SJSA1 (cell line): ENCODE results near the gene NPAS2. TPM values are rescaled to one million over a fixed set of nuclear protein-coding genes. Genes with fewer than 3 reads are reported as not detected.
A peak's percentile ranks its signal among the peaks of the same experiment; 100 is the strongest.

ENCODE experiments used
- DNase-seq, 2 experiments: peaks; one replicate each; pipeline ENCODE4 v3.0.0-alpha.2; 2015 to 2020; ENCODE audit warnings: low spot score in 2 of 2, low read depth in 1 of 2
- H3K27ac ChIP-seq: fragments of 250-450 bp; sonication (Bioruptor Pico); 2 replicates; pipeline ENCODE4 v1.5.1; 2020; ENCODE audit warnings: mild to moderate bottlenecking, moderate library complexity
- H3K27me3 ChIP-seq: fragments of 250-450 bp; sonication (Bioruptor Pico); replicated peaks from 2 replicates; pipeline ENCODE4 v1.5.1; 2020; ENCODE audit warnings: mild to moderate bottlenecking, moderate library complexity
- H3K36me3 ChIP-seq: fragments of 250-450 bp; sonication (Bioruptor Pico); 2 replicates; pipeline ENCODE4 v1.5.1; 2020; ENCODE audit warnings: mild to moderate bottlenecking
- H3K4me1 ChIP-seq: fragments of 250-450 bp; sonication (Bioruptor Pico); replicated peaks from 2 replicates; pipeline ENCODE4 v1.6.1; 2021; ENCODE audit warnings: mild to moderate bottlenecking
- H3K4me3 ChIP-seq: fragments of 250-450 bp; sonication (Bioruptor Pico); 2 replicates; pipeline ENCODE4 v1.5.1; 2020; ENCODE audit warnings: mild to moderate bottlenecking
- H3K9me3 ChIP-seq: fragments of 250-450 bp; sonication (Bioruptor Pico); replicated peaks from 2 replicates; pipeline ENCODE4 v1.5.1; 2020; ENCODE audit warnings: mild to moderate bottlenecking
- total RNA-seq: library from RNA; depleted of rRNA; stranded (reverse); fragments of >200 nt; shearing (Covaris generic); gene quantifications from 2 replicates; pipeline ENCODE4 v1.2.3, GENCODE V29; 2014

NPAS2 gene
- total RNA-seq, 1 experiment from 2014 or later = 4.0 TPM

DNA sequence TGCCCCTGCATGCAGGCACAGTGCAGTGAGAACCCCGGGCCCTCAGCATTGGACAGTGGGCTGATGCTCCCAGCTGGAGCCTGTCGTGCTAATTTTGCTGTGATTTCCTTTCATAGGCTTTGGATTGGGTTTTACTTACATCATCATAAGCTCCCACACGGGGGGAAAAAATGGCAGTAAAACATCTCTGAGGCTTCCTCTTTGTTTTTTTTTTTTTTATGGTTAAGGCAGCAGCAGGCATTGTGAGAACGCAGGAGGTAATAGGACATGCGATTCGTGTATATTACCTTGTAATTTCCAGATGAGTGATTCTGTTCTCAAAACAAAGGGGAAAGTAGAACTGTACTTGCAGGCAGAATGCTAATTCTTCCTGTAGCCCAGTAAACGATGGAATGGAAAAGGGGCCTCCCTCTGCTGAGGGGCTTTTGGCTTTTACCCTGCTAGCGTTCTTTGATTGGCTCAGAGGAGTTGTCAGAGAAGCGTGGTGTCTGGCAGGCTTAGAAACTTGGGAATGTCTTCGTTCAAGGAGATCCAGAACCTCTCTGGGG, 89.7 kb downstream of the NPAS2 start:
- Histone ChIP-seq H3K27me3 (no peaks in the 10 kb centered on the region), H3K9me3 (no peaks in the 10 kb centered on the region), H3K4me1 (no peaks in the 10 kb centered on the region), H3K27ac (no peak overlapping the region), H3K4me3 (no peak overlapping the region), H3K36me3 (no peaks in the 10 kb centered on the region)
- DNase-seq = no peak

- H3K27me3 ChIP-seq = no peaks in the 10 kb centered on the region
- no peaks in the 10 kb centered on the region for H3K9me3 ChIP-seq
- H3K36me3 ChIP-seq = no peaks in the 10 kb centered on the region
- DNase-seq = no peak
- no peak overlapping the region for H3K4me3 ChIP-seq
- H3K4me1 ChIP-seq = no peaks in the 10 kb centered on the region
- H3K27ac ChIP-seq = no peak overlapping the region
Measured at GRCh38 chr2:100910111-100910510, 90.2 kb downstream of the NPAS2 start.

DNA sequence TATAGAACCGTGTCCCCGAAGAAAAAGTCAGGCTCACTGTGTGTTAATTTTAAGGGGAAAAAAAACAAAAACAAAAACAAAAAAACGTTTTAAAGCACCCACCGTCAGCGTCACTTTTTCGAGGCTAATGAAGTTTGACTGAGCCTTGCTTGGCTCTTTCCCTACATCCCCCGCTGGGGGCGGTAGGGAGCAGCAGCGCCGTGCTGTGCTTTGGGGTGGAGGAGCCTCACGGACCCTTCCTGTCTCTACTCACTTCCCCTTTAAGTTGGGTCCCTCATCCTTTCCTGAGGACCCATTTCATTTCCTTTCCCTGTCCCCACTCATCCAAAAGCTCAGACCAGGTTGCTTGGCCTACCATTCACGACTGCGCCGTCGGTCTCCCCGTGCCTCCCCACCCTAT, 99.4 kb downstream of the NPAS2 start:
- H3K27ac ChIP-seq = no peak overlapping the region
- H3K27me3 ChIP-seq = no peaks in the 10 kb centered on the region
- H3K4me3 ChIP-seq = no peak overlapping the region
- peaks cover 3% of the 10 kb centered on the region for H3K4me1 ChIP-seq
- no peaks in the 10 kb centered on the region for H3K9me3 ChIP-seq
- DNase-seq = no peak
- H3K36me3 ChIP-seq = no peaks in the 10 kb centered on the region

DNA sequence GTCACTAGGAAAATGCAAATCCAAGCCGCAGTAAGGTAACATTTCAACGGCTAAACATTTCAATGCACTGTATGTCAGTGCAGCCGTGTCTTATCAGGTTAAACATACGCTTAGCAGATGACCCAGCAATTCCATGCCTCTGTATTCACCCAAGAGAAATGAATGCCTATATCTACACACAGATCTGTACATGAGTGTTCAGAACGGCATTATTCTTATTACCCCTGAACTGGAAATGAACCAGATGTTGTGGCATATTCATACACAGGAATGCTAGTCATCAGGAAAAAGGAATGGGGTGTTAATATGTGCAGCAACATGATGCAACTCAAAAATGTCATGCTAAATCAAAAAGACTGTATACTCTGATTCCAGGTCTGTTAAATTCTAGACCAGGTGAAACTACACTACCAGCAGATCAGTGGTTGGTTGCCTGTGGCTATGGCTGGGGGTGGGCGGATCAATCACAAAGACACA, 101.8 kb downstream of the NPAS2 start:
- no peaks in the 10 kb centered on the region for H3K27me3 ChIP-seq
- no peaks in the 10 kb centered on the region for H3K9me3 ChIP-seq
- H3K36me3 ChIP-seq = no peaks in the 10 kb centered on the region
- H3K4me3 ChIP-seq = no peak overlapping the region
- DNase-seq = no peak
- peaks cover 14% of the 10 kb centered on the region for H3K4me1 ChIP-seq
- no peak overlapping the region for H3K27ac ChIP-seq

GRCh38 chr2:100923461-100924060, 103.6 kb downstream of the NPAS2 start:
- no peak for DNase-seq
- H3K9me3 ChIP-seq = no peaks in the 10 kb centered on the region
- H3K27me3 ChIP-seq = no peaks in the 10 kb centered on the region
- H3K4me1 ChIP-seq = peaks cover 14% of the 10 kb centered on the region
- H3K27ac ChIP-seq = no peak overlapping the region
- no peaks in the 10 kb centered on the region for H3K36me3 ChIP-seq
- H3K4me3 ChIP-seq = no peak overlapping the region

DNA sequence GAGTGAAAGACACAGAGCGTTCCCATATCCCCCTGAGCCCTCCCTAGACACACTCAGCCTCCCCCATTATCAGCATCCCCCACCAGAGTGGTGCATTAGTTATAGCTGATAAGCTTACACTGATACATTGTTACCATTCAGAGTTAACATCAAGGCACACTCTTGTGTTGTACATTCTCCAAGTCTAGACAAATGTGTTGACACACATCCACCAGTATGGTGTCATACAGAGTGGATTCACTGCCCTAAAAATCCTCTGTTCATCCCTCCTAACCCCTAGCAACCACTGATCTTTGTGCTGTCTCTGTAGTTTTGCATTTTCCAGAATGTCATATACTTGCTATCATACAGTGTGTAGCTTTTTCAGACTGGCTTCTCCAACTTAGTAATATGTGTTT, 104.2 kb downstream of the NPAS2 start:
- Histone ChIP-seq H3K27ac (peak overlapping the region; percentile 40), H3K9me3 (no peaks in the 10 kb centered on the region)

DNA sequence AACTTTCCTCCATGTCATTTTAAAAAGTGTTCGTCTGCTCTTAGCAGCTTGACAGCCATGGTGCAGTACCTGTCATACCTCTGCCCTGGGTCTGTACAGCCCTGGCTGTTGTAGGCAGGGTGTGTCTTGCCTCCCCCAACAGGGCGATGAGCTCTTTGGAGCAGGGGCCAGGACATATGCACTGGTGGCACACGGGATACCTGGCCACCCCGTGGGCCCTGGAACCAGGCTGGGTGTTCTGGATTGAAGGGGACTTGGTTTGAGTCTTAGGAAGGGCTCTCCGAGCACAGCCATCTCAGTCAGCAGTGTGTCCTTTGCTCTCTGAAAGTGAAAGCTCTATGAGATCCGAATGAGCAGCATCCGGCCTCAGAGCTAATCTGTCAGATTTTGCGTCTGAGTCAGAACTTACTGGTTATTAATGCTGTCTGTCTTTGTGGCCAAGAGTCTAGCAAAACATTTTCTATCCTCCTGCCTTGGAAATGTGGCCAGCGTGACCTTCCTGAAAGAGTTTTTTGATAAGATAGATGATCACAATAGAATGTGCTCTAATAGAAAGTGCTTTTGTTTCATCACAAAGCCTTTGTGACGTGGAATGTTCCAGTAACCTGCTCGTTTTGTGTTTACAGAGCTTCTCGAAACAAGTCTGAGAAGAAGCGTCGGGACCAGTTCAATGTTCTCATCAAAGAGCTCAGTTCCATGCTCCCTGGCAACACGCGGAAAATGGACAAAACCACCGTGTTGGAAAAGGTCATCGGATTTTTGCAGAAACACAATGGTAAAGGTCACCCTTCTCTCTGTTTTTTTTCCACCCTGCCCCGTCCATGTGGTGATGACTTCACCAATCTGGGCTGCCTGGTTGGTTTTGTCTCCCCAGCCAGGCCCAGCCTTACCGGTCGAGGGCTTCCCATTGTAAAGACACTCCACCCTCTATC, 104.8 kb downstream of the NPAS2 start:
- peak overlapping the region; percentile 40 for H3K27ac ChIP-seq
- H3K9me3 ChIP-seq = no peaks in the 10 kb centered on the region
- peak in 1 of 2 experiments; percentile 59 for DNase-seq
- no peaks in the 10 kb centered on the region for H3K27me3 ChIP-seq
- H3K4me1 ChIP-seq = peaks cover 14% of the 10 kb centered on the region
- H3K4me3 ChIP-seq = peak overlapping the region; percentile 21
- no peaks in the 10 kb centered on the region for H3K36me3 ChIP-seq

More for the DNA sequence above, 104.2 kb downstream of the NPAS2 start:
- Histone ChIP-seq H3K4me1 (peaks cover 14% of the 10 kb centered on the region), H3K27me3 (no peaks in the 10 kb centered on the region), H3K36me3 (no peaks in the 10 kb centered on the region), H3K4me3 (peak overlapping the region; percentile 21; the same call in 1 of the 2 replicates)
- no peak for DNase-seq

DNA sequence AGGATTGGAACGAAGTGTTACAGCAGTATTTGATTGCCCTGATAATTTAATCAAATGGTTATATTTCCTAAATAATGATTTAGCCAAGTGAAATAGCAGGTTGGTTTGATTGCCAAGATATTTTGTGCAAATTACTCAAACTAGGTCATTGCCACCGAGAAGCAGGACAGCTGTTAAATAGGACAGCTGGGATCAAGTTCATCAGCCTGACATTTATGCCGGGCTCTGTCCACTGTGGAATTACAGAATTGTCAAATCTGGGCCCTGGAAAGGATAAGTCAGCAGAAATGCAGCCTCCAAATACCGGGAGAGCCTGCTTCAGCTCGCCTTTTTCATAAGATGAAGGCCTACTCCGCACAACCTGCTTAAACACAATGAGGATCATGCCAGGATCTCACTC, 108.3 kb downstream of the NPAS2 start:
- Histone ChIP-seq H3K4me3 (no peak overlapping the region), H3K27ac (no peak overlapping the region), H3K4me1 (peaks cover 14% of the 10 kb centered on the region), H3K9me3 (no peaks in the 10 kb centered on the region), H3K27me3 (no peaks in the 10 kb centered on the region), H3K36me3 (no peaks in the 10 kb centered on the region)
- DNase-seq = no peak

- H3K27me3 ChIP-seq = no peaks in the 10 kb centered on the region
- no peak overlapping the region for H3K4me3 ChIP-seq
Measured at GRCh38 chr2:100929147-100929546, 109.2 kb downstream of the NPAS2 start.

GRCh38 chr2:100934504-100935371, 114.8 kb downstream of the NPAS2 start:
- Histone ChIP-seq H3K27ac (no peak overlapping the region), H3K27me3 (no peaks in the 10 kb centered on the region)

More at GRCh38 chr2:100929147-100929546, 109.2 kb downstream of the NPAS2 start:
- Histone ChIP-seq H3K27ac (no peak overlapping the region), H3K9me3 (no peaks in the 10 kb centered on the region), H3K4me1 (peaks cover 12% of the 10 kb centered on the region), H3K36me3 (no peaks in the 10 kb centered on the region)
- DNase-seq = no peak

DNA sequence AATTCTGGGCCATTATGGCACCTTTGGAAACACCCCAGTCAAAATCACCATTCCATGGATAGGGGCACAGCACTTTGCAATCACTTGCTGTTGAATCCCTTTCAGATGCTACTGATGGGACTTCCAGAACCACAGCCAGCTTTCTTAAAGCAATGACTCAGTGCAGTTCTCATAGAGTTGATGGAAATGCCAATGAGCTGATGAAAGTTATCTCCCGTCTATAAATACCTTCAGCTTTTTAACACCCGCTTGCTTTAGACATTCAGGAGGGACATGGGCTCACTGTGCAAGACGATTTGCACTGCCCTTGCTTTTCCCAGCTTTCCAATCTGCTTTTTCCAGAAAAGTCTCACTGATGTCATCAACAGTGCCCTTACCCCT, 115.4 kb downstream of the NPAS2 start:
- DNase-seq = no peak
- H3K27ac ChIP-seq = no peak overlapping the region

More at GRCh38 chr2:100934504-100935371, 114.8 kb downstream of the NPAS2 start:
- Histone ChIP-seq H3K4me1 (no peaks in the 10 kb centered on the region; the same call in 1 of the 2 replicates), H3K36me3 (no peaks in the 10 kb centered on the region), H3K4me3 (no peak overlapping the region), H3K9me3 (no peaks in the 10 kb centered on the region)
- DNase-seq = no peak

GRCh38 chr2:100936070-100936741, 116.3 kb downstream of the NPAS2 start:
- Histone ChIP-seq H3K4me1 (peaks cover 4% of the 10 kb centered on the region), H3K27ac (no peak overlapping the region), H3K9me3 (no peaks in the 10 kb centered on the region), H3K27me3 (no peaks in the 10 kb centered on the region), H3K36me3 (0 out of 2 replicates have a peak, but pooled peaks cover 3% of the 10 kb centered on the region), H3K4me3 (no peak overlapping the region)
- DNase-seq = no peak

More for the DNA sequence above, 115.4 kb downstream of the NPAS2 start:
- H3K27me3 ChIP-seq = no peaks in the 10 kb centered on the region
- H3K36me3 ChIP-seq = 0 out of 2 replicates have a peak, but pooled peaks cover 3% of the 10 kb centered on the region
- no peaks in the 10 kb centered on the region; the same call in 1 of the 2 replicates for H3K4me1 ChIP-seq
- H3K4me3 ChIP-seq = no peak overlapping the region
- H3K9me3 ChIP-seq = no peaks in the 10 kb centered on the region
